ENCODE measurements around the gene SLC25A51.

GRCh38 chr9:37916471-37917312 is 12.8 kb upstream of the SLC25A51 start:
- TF ChIP-seq POLR2AphosphoS5 (IDR thresholded peaks at IDR 0.05; ENCODE audit: low read depth, low read length) (no peak), POLR2A (IDR thresholded peaks at IDR 0.05; ENCODE audit: low read depth, low read length) (no peak)

All from GM12891 (cell line).